ENCODE measurements around the gene JMJD8.
A peak's percentile ranks its signal among the peaks of the same experiment; 100 is the strongest.

Gene JMJD8

GRCh38 chr16:661184-661821 lies 22.8 kb downstream of the JMJD8 start:
- no peak for DNase-seq (ENCODE audit: low read depth)

- DNase-seq (ENCODE audit: low read depth): peak; percentile 82
Measured at GRCh38 chr16:660459-661183, 23.5 kb downstream of the JMJD8 start.

DNA sequence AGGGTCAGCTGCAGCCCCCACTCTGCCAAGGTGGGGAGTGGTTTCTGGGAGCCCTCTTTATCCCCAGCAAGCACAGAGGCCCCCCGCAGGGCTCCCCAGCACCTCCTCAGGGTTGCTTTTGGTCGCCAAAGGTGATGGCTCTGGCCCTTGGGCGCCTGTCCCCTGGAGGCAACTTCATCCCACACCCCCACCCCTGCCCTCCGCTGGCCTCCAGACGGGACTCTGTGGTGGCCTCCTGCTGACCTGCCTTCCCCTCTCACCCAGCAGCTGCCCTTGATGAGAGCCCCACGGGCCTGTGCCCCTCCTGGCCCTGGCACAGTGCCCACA lies 24.0 kb downstream of the JMJD8 start:
- no peak for DNase-seq (ENCODE audit: low read depth)

- DNase-seq (ENCODE audit: low read depth): no peak
Measured at GRCh38 chr16:659618-660017, 24.5 kb downstream of the JMJD8 start.

DNA sequence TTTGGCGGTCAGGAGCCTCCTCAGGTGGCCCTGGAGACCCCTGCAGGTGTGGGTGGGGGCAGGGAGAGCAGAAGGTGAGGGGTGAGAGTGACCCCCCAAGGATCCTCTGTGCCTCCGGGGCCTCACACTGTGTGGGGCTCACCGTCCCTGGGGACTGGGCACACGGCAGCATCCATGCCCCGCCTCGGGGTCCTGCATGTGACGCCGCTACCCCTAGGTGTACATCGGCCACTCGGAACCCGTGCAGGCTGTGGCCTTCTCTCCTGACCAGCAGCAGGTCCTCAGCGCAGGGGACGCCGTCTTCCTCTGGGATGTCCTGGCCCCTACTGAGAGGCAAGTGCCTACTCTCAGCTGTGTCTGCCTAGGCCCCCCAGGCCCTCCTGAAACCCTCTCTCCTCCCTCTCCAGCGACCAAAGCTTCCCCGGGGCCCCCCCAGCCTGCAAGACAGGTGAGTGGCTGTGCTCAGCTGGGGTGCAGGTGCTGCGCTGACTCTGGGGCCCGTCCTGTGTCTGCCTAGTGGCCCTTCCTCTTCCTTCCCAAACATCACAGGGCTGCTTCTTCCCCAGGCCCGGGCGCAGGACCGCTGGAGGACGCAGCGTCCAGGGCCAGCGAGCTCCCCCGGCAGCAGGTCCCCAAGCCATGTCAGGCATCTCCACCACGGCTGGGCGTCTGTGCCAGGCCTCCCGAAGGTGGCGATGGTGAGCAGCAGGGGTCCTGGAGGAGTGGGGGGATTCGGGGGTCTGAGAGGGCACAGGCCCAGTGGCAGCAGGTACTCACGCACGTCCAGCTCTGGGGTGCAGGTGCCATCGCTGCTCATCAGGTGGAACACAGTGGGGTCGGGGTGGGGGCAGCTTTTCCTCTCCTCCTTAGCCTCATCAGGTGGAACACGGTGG lies 25.2 kb downstream of the JMJD8 start:
- no peak for DNase-seq (ENCODE audit: low read depth)

DNA sequence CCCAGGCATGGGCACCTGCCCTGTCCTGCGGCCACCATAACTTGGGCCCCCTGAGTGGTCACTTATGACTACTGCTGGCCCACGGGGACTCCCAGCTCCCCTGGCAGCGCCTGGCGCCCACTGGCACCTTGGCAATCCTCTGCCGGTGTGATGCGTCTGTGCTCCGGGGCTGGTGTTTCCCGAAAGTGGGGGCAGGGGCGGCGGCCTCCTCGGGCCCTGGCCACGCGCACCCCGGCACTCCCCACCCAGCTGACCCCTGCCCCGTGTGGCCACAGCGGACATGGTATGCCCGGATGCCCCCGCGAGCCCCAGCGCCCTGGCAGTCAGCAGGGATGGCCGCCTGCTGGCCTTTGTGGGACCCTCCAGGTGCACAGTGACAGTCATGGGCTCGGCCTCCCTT lies 26.6 kb downstream of the JMJD8 start:
- DNase-seq (ENCODE audit: low read depth): no peak

- DNase-seq (ENCODE audit: low read depth): no peak
Measured at GRCh38 chr16:654034-654433, 30.1 kb downstream of the JMJD8 start.

GRCh38 chr16:652454-653305 lies 31.5 kb downstream of the JMJD8 start:
- DNase-seq (ENCODE audit: low read depth): no peak

- no peak for DNase-seq (ENCODE audit: low read depth)
Measured at GRCh38 chr16:651844-652243, 32.3 kb downstream of the JMJD8 start.

- DNase-seq (ENCODE audit: low read depth): no peak
Measured at GRCh38 chr16:649631-650030, 34.5 kb downstream of the JMJD8 start.

DNA sequence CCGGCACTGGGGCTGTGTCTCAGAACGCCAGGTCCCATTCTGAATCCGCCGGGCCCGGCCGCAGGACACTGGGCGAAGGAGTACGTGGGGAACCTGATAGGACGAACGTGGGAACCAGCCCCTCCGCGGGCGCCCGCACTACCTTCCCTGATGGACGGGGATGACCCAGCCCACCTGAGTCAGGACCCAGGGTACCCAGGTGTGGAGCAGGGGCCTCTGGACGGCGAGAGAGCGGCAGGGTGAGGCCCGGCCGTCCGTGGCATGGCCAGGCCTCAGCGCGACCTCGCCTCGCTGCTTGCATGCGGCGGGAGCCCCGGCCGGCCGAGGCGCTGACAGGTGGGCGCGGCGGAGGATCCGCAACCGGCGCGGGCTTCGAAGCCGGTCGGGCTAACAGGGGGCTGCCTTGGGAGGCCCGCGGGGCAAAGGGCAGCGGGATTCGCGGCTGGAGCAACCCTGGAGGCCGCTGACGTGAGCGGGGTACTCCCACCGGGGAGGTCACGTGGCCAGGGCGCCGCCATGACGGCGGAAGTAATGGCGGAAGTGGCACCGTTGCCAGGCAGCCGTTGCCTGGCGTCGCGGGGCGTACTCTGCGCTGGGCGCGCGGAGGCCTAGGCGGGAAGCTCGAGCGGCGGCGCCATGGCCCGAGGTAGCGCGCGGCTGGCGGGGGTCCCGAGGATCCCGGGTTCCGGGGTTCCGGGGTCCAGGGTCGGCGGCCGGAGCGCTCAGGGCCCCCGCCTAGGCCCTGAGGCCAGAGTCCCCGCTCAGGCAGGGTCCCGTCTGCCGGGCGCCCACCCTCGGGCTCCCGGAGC lies 35.1 kb downstream of the JMJD8 start, which contains the start of gene WDR90:
WDR90 (plus strand) TSS at position 585 of the 809 bp plus-strand sequence; CDS start at position 637, 52 bp downstream.
- peak; percentile 89 for DNase-seq (ENCODE audit: low read depth)

DNA sequence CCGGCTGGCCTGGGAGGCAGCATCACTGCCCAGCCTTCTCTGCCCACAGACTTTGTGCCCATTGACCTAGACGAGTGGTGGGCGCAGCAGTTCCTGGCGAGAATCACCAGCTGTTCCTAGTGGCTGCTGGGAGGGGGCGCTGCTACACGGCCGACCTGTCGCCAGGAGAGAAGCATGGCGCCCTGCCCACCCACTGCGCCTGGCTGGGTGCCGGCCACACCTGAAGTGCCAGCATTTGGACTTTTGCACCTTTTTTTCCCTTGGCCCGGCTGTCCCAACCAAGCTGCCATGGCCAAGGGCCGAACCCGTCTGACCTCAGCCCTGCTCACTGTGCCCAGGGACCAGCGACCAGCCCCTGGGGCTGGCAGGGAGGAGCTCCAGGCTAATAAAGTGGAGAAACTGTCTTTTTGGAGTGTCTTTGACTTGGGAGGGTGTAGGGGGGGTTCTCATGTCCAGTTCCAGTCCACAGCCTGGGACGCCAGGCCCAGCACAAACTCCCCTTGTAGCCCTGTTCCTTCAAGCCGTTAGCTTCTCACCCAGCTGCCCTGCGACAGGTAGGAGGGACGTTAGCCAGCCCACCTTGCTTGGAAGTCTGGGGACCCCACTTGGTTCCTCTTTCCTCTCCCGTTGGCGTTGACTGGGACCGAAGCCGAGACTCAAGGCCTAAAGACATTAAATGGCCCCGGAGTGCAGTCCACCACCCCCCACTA lies 35.9 kb downstream of the JMJD8 start:
- DNase-seq (ENCODE audit: low read depth): no peak

- DNase-seq (ENCODE audit: low read depth): no peak
Measured at GRCh38 chr16:647173-647902, 36.8 kb downstream of the JMJD8 start.

DNA sequence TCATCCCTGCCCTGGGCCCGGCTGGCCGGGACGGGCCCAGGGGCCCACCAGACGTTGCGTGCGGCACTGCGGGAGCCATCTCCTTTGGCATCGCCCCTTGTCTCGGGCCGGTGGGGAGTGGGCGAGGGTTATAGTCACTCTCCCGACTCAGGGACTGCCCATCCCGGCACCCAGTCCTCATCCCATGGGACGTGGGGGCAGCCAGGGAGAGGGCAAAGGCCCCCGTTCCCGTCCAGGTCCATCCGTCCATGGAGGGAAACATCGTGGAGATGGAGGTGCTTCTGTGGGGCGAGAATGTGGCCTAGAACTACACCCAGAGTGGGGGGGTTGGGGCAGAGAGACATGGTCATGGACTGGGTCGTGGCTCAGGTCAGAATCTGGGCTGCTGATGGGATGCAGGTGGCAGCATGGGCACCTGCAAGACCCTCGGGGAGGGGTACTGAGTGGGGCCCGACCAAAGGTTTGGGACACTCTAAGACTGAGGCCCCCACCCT lies 37.4 kb downstream of the JMJD8 start:
- no peak for DNase-seq (ENCODE audit: low read depth)

DNA sequence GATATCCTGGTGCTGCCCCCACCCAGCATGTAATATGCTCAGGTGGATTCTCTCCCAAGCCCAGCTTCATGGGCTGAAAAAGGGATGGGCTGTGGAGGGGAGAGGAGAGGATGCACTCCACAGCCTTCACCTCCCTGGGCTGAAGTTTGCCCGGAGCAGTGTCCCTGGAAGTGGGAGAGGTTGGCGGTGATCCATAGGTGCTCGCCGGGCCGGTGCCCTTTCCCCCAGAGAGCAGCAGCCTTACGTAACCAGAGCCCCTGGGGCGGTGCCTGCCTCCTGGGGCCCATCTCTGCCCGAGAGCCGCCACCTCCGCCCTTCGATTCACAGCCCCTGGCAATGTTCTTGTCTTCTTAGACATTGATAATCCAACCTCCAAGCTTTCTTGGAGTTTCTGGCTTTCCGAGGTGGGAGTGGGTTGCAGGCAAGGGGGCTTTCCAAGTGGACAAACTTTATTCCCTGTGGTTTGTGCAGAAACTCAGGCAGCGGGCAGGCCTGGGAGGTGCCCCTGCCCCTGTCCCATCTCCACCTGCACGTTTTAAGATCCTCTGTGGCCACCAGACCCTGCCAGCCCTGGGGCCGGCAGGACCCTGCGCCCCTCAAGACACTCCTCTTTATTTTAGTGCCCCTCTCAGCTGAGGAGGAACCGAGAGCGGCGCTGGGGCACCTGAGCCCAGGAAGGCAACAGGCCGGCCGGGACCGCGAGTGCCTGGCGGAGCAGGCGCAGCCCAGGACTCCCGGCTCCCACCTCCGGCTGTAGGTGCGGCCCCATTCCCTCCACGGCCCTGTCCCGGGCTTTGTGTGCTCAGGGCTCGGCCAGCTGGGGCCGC lies 38.1 kb downstream of the JMJD8 start:
- no peak for DNase-seq (ENCODE audit: low read depth)

- DNase-seq (ENCODE audit: low read depth): no peak
Measured at GRCh38 chr16:644556-644955, 39.6 kb downstream of the JMJD8 start.

DNA sequence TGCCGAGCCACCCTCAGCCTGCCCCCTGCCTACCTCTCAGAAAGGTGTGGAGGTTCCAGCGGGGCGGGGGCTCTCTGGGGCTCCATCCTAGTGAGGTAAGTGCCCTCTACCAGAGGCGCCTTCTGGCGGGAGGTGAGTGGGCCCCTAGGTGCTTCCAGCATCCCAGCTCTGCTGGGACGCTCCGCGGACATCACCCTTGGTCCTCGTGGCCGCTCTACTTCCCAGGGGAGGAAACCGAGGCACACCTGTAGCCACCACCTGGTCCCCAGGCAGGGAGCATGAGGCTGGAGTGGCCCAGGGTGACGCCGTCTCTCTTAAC lies 41.1 kb downstream of the JMJD8 start:
- no peak for DNase-seq (ENCODE audit: low read depth)

GRCh38 chr16:642189-643049 lies 41.7 kb downstream of the JMJD8 start:
- DNase-seq (ENCODE audit: low read depth): peak; percentile 33

Data from iris pigment epithelial cell (primary cell).